HEK293T (cell line): Measurements from ENCODE around the gene NACC2.

Source experiments
- CTCF ChIA-PET: fragments of 350-600 bp; formaldehyde crosslinking; extraction: SDS; loops from one replicate; lab custom pipeline; 2021; ENCODE audit warnings: antibody characterized with exemption, inconsistent platforms; lab: Yijun Ruan, JAX
- POLR2A ChIA-PET: fragments of 350-600 bp; formaldehyde crosslinking; extraction: SDS; loops from one replicate; lab custom pipeline; 2020; ENCODE audit warnings: antibody characterized with exemption, inconsistent platforms; lab: Yijun Ruan, JAX
- DNase-seq: peaks from one replicate; pipeline ENCODE4 v3.0.0; 2012; ENCODE audit warnings: mixed read lengths; ENCODE audit errors: extremely low spot score
- ARNT ChIP-seq: fragments of 450-650 bp; IDR thresholded peaks from 2 replicates; pipeline ENCODE4 v1.6.1; 2017; ENCODE audit warnings: mild to moderate bottlenecking
- BHLHE40 ChIP-seq: fragments of 450-650 bp; IDR thresholded peaks from 2 replicates; pipeline ENCODE4 v1.6.1; 2016; ENCODE audit warnings: mild to moderate bottlenecking, moderate library complexity, borderline replicate concordance
- CTBP1 ChIP-seq: fragments of 450-650 bp; IDR thresholded peaks from 2 replicates; pipeline ENCODE4 v1.6.1; 2016; ENCODE audit warnings: borderline replicate concordance
- ELF4 ChIP-seq: fragments of 450-650 bp; IDR thresholded peaks from 2 replicates; pipeline ENCODE4 v1.6.1; 2017; ENCODE audit warnings: antibody characterized with exemption
- FOXA1 ChIP-seq: fragments of 450-650 bp; IDR thresholded peaks from 2 replicates; pipeline ENCODE4 v1.6.1; 2016; ENCODE audit warnings: mild to moderate bottlenecking
- FOXK2 ChIP-seq: fragments of 450-650 bp; IDR thresholded peaks from 2 replicates; pipeline ENCODE4 v1.6.1; 2016; ENCODE audit warnings: mild to moderate bottlenecking
- FOXM1 ChIP-seq: fragments of 450-650 bp; IDR thresholded peaks from 2 replicates; pipeline ENCODE4 v1.6.1; 2017; ENCODE audit warnings: mild to moderate bottlenecking, borderline replicate concordance
- HDGF ChIP-seq: fragments of 450-650 bp; IDR thresholded peaks from 2 replicates; pipeline ENCODE4 v1.6.1; 2017; ENCODE audit warnings: antibody characterized with exemption, borderline replicate concordance
- L3MBTL2 ChIP-seq: fragments of 450-650 bp; conservative IDR thresholded peaks from 2 replicates; pipeline ENCODE4 v1.6.1; 2016; ENCODE audit warnings: mild to moderate bottlenecking
- LEF1 ChIP-seq: fragments of 450-650 bp; IDR thresholded peaks from 2 replicates; pipeline ENCODE4 v1.6.1; 2017; ENCODE audit warnings: mild to moderate bottlenecking, borderline replicate concordance
- NFRKB ChIP-seq: fragments of 450-650 bp; IDR thresholded peaks from 2 replicates; pipeline ENCODE4 v1.6.1; 2016; ENCODE audit warnings: mild to moderate bottlenecking, moderate library complexity
- SP1 ChIP-seq: fragments of 450-650 bp; IDR thresholded peaks from 2 replicates; pipeline ENCODE4 v1.6.1; 2017
- SUZ12 ChIP-seq: fragments of 450-650 bp; IDR thresholded peaks from 2 replicates; pipeline ENCODE4 v1.6.1; 2016; ENCODE audit warnings: mild to moderate bottlenecking
- TARDBP ChIP-seq: fragments of 450-650 bp; IDR thresholded peaks from 2 replicates; pipeline ENCODE4 v1.6.1; 2016
- ZNF384 ChIP-seq: fragments of 450-650 bp; IDR thresholded peaks from 2 replicates; pipeline ENCODE4 v1.6.1; 2016
- TF ChIP-seq, protein P1 (sequence below): fragments of 450-650 bp; IDR thresholded peaks from 2 replicates; pipeline ENCODE4 v1.6.1; 2016

NACC2 gene

DNA sequence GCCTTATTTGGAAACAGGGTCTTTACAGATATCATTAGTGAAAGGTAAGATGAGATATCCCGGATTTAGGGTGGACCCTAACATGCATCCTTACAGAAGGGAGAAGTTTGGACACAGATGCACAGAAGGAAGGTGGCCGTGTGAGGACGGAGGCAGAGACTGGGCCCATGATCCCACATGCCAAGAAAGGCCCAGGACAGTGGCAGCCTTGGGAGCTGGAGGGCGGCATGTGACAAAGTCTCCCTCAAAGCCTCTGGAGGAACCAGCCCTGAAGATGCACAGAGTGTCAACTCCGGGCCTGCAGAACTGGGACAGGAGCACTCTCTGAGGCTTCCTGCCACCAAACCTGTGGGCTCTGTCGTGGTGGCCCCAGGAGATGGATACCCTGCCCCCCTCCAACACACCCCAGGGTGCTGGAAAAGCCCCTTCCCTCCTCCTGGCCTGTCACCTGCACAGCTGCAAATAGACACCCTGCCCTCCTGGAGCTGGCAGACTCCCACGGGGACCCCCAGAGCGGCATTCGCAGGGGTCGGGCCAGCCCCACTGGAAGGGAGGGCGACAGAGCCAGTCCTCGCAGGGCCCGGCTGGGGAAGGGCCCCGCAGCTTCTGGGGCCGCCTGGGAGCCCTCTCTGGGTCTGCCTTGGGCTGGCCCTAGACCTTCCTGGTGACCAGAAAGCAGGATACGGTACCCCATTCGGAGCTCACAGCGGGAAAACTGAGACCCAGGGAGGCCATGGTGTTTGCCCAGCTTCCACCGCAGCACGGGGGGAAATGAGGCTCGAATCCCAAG is 7.9 kb downstream of the NACC2 start:
- no peak for TF ChIP-seq ARNT
- TF ChIP-seq SUZ12: no peak
- no peak for TF ChIP-seq FOXM1
- no peak for DNase-seq
- ChIA-PET POLR2A (no interaction called here), CTCF (no interaction called here)

DNA sequence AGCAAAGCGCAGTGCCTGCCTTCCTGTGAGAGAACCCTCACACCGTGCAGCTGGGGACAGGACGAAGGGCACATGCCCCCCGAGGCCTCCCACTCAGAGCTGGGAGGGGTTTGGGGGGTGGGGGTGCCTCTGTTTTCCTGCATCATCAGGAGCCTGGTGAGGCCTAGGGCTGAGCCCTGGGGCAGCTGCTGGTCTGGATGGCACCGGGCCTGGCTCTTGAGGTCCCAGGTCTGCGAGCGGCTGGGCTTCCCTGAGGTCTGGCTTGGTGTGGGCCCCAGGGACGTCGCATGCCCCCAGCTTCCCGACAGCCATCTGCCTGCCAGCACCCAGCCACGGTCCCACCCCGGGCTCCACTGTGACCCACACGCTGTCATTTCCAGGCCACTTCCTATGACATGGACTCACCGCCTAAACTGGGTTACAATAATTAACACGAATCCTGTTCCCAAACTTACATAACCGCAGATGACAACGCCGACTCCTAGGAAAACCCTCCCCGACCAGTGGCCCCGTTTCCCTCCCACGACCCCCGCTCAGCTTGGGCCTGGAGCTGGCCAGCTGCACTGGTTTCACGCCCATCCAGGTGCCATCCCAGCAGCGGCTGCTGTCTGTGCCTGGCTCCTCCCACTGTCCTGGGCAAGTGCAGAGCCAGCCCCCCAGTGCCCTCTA is 8.7 kb downstream of the NACC2 start:
- CTCF ChIA-PET: no interaction called here
- POLR2A ChIA-PET: no interaction called here
- no peak for DNase-seq
- no peak for TF ChIP-seq SUZ12
- TF ChIP-seq, protein P1, sequence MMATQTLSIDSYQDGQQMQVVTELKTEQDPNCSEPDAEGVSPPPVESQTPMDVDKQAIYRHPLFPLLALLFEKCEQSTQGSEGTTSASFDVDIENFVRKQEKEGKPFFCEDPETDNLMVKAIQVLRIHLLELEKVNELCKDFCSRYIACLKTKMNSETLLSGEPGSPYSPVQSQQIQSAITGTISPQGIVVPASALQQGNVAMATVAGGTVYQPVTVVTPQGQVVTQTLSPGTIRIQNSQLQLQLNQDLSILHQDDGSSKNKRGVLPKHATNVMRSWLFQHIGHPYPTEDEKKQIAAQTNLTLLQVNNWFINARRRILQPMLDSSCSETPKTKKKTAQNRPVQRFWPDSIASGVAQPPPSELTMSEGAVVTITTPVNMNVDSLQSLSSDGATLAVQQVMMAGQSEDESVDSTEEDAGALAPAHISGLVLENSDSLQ: no peak

DNA sequence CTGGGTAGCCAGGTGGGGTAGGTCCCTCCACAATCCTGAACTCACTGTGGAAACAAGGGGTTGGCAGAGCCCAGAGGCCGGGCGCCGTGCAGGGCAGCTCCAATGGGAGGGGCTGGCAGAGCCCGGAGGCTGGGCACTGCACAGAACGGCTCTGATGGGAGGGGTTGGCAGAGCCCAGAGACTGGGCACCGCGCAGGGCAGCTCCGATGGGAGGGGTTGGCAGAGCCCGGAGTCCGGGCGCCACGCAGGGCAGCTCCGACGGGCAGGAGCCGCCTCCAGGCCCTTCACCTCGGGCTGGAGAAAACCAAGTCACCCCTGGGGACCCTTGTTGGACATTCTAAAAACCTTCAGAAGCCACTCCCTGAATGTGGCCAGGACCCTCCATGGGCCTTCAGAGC is 9.3 kb downstream of the NACC2 start:
- no peak for DNase-seq
- CTCF ChIA-PET: no interaction called here
- POLR2A ChIA-PET: no interaction called here
- no peak for TF ChIP-seq NFRKB
- no peak for TF ChIP-seq SP1

DNA sequence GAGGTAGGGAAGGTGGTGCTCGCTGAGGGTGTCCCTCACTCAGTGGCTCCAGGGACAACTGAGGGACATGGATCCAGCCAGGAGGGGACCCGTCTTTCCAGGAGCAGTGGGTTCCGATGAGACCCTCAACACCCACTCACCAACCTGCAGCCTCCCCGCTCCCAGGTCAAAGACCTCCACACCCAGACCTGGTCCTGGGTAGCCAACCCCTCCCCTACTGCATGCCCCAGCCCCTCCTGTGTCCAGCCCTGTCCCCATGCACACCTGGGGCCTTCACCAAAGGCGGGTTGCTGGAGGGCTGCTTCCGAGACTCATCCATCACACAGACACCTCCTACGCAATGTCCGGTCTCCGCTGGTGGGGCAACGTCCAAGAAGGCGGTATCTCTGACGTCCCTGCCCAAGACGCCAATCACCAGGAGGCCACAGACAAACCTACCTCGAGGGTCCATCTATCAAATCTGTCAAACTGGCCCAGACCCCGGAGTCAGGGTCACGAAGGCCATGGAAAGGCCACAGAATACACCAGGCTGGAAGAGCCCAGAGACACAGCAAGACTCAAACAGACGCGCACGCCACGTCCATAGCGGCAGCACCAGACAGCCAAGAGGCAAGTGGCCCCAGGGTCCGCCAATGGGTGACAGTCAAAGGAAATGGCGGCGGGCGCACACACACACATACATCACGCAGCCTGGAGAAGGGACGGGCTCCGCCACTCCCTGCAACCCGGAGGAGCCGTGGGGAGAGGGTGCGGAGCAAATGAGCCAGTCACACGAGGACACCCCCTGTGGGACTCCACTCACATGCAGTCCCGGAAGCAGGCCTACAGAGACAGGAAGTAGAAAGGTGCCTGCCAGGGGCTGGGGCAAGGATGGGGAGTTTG is 10.8 kb downstream of the NACC2 start:
- no peak for TF ChIP-seq ARNT
- TF ChIP-seq ZNF384: no peak
- no peak for TF ChIP-seq LEF1
- no peak for TF ChIP-seq TARDBP
- no peak for TF ChIP-seq FOXM1
- TF ChIP-seq NFRKB: no peak
- no peak for TF ChIP-seq FOXK2
- no peak for TF ChIP-seq SUZ12
- TF ChIP-seq CTBP1: no peak
- TF ChIP-seq, protein P1: no peak
- TF ChIP-seq FOXA1: no peak
- no peak for TF ChIP-seq BHLHE40
- no peak for TF ChIP-seq ELF4
- no peak for TF ChIP-seq L3MBTL2
- no peak for TF ChIP-seq SP1
- POLR2A ChIA-PET: no interaction called here
- CTCF ChIA-PET: no interaction called here
- no peak for DNase-seq

DNA sequence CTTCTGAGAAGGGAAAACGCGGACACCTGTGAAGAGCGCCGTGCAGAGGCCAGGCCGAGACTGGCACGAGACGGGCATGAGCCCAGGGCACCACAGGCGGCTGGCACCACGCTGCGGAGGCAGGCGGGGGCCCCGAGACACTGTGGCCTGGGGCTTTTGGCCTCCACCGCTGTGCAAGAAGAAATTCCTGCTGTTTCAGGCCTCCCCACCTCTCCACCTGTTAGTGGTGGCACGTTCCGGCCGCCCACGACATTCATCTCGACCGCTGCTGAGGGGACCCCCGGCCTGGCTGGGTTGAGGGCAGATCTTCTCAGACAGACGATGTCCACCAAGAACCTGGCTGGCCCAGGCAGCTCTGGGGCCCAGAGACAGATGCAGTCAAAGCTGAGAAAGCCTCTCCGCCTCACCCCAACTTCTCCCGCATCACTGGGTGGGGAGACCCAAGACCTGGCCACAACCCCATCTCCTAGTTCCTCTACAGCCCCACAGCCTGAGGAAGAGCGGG is 11.5 kb downstream of the NACC2 start:
- ChIA-PET CTCF (no interaction called here), POLR2A (no interaction called here)
- DNase-seq: no peak
- TF ChIP-seq SUZ12: no peak
- TF ChIP-seq LEF1: no peak
- TF ChIP-seq SP1: no peak
- TF ChIP-seq FOXA1: no peak
- TF ChIP-seq ELF4: no peak

DNA sequence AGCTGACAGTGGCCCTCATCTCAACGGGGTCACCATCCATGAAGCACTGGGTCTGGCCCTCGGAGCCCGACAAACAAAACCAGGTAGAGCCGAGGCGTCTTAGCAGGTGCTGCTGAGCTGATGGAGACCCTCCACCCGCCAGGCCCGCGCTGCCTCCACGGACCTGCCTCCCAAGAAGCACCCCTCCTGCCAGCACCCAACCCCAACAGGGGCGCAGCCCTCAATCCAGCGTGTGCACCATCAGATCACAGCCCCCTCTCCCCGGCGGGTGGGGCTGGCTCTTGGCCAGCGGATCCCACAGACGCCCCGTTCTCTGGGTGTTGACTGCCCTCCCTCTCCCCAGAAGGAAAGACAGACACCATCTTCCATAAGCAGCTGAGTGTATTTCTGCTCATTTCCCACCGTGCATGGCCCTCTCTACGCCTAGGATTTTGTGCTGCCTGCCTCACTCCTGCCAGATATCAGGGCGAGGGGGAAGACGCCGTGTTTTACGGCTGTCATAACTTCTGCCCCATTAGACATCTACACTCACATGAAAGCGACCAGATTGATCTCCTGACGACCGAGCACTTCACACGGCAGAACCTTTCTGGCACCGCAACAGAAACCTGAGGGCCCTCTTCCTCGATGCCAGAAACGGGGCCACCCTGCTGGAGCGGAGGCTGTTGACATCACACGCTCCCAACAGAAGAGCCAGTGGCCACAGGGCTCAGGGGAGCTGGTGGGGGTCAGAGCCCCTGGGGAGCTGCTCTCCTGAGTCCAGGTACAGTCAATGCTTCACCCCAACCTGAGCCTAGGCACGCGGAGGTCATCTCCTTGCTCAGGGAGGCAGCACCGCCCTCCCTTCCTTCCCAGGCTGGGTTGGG is 12.4 kb downstream of the NACC2 start:
- no peak for DNase-seq
- TF ChIP-seq HDGF (no peak), FOXK2 (no peak), FOXA1 (no peak), SP1 (no peak), FOXM1 (no peak)
- POLR2A ChIA-PET: no interaction called here
- CTCF ChIA-PET: no interaction called here
